HT1080 (cell line): ENCODE data around the gene FAAP100. TPM values are rescaled to one million over a fixed set of nuclear protein-coding genes. Genes with fewer than 3 reads are reported as not detected.

Experiments
- DNase-seq: peaks from one replicate; pipeline ENCODE4 v3.0.0-alpha.2; 2015; ENCODE audit warnings: low read depth
- small RNA-seq: library from RNA; depleted of rRNA; stranded (forward); fragments of <200 nt; gene quantifications from one replicate; pipeline ENCODE3, GENCODE V24; 2014
- total RNA-seq: library from RNA; depleted of rRNA; stranded (reverse); fragments of >200 nt; shearing (Covaris generic); gene quantifications from 2 replicates; pipeline ENCODE4 v1.2.3, GENCODE V29; 2014; rRNA removed

FAAP100 gene
- total RNA-seq, 1 experiment from 2014 or later = 31.6 TPM

GRCh38 chr17:81491181-81491581 is 61.0 kb downstream of the FAAP100 start:
- DNase-seq = no peak

GRCh38 chr17:81489998-81490992 is 61.9 kb downstream of the FAAP100 start:
- DNase-seq = no peak

Small RNA genes lying within 50 kb of the gene (small RNA-seq; reads per million reads assigned to genes)
- gene RF00019 = not detected

Other genes with a start within 250 kb of the FAAP100 start
- gene BAHCC1, start 156.9 kb downstream of the FAAP100 start, total RNA-seq = 0.43 TPM in 2 replicates
- gene ACTG1, start 39.6 kb downstream of the FAAP100 start, total RNA-seq = 4,314 and 7,335 TPM in 2 replicates
- 0.37 and 0.40 TPM in 2 replicates for gene FSCN2, start 24.0 kb downstream of the FAAP100 start, total RNA-seq
- 65.3 and 83.9 TPM in 2 replicates for gene NPLOC4, start 84.8 kb upstream of the FAAP100 start, total RNA-seq
- gene TSPAN10, start 84.8 kb upstream of the FAAP100 start, total RNA-seq = 1.4 and 2.2 TPM in 2 replicates
- 0.10 and 0.35 TPM in 2 replicates for gene PDE6G, start 104.2 kb upstream of the FAAP100 start, total RNA-seq
- 63.5 and 66.8 TPM in 2 replicates for gene OXLD1, start 114.3 kb upstream of the FAAP100 start, total RNA-seq
- gene CCDC137, start 114.4 kb upstream of the FAAP100 start, total RNA-seq = 47.3 and 60.3 TPM in 2 replicates
- gene ARL16, start 131.4 kb upstream of the FAAP100 start, total RNA-seq = 47.9 and 59.7 TPM in 2 replicates
- 165 and 172 TPM in 2 replicates for gene HGS, start 131.7 kb upstream of the FAAP100 start, total RNA-seq
- 51.9 and 57.7 TPM in 2 replicates for gene MRPL12, start 151.0 kb upstream of the FAAP100 start, total RNA-seq
- 96.9 and 106 TPM in 2 replicates for gene SLC25A10, start 159.9 kb upstream of the FAAP100 start, total RNA-seq